Measurements from ENCODE around the gene SLC38A9. TPM values are rescaled to one million over a fixed set of nuclear protein-coding genes. Genes with fewer than 3 reads are reported as not detected.

The SLC38A9 gene
- total RNA-seq, 4 donors from 2014 or later: 15.0 to 48.6 (median 32.3) TPM

- Histone ChIP-seq H3K27ac (no peak overlapping the region), H3K4me3 (no peak overlapping the region), H3K36me3 (no peaks in the 10 kb centered on the region), H3K9me3 (no peaks in the 10 kb centered on the region), H3K27me3 (no peaks in the 10 kb centered on the region), H3K4me1 (no peaks in the 10 kb centered on the region)
- WGBS, 2 donors (ENCODE audit: low coverage in 1 of 2): 80 to 94% methylated on average over 9 of the region's 9 CpGs
- intact Hi-C loops (cut with DNase I; ENCODE audit: low total_unique reads) (no loop called here), in situ Hi-C loops (cut with MboI; ENCODE audit: low pct_ligation_motif_present in 1 of 4, low pct_unique_long_range_greater_than_20kb in 1 of 4, low sequenced_read_pairs in 3 of 4) (no loop called here)
- no peak for DNase-seq
- TF ChIP-seq POLR2A (IDR thresholded peaks at IDR 0.05) (no peak), EP300 (IDR thresholded peaks at IDR 0.05; ENCODE audit: low read depth) (no peak)
Measured at GRCh38 chr5:55583578-55583977, 128.5 kb downstream of the SLC38A9 start.

- Histone ChIP-seq H3K4me1 (peaks cover under 1 to 7% (median 4%) of the 10 kb centered on the region in 4 donors), H3K27ac (no peak overlapping the region), H3K9me3 (no peaks in the 10 kb centered on the region), H3K4me3 (no peak overlapping the region), H3K27me3 (no peaks in the 10 kb centered on the region), H3K36me3 (no peaks in the 10 kb centered on the region)
- DNase-seq: no peak
- WGBS, 2 donors (ENCODE audit: low coverage in 1 of 2): 45 to 59% methylated on average over 2 of the region's 2 CpGs
- in situ Hi-C loops (cut with MboI; ENCODE audit: low pct_ligation_motif_present in 1 of 4, low pct_unique_long_range_greater_than_20kb in 1 of 4, low sequenced_read_pairs in 3 of 4): no loop called here
- intact Hi-C loops (cut with DNase I; ENCODE audit: low total_unique reads): no loop called here
- no peak for TF ChIP-seq CTCF (IDR thresholded peaks at IDR 0.05)
- TF ChIP-seq EP300 (IDR thresholded peaks at IDR 0.05; ENCODE audit: low read depth): no peak
- TF ChIP-seq POLR2A (IDR thresholded peaks at IDR 0.05): no peak
- no peak for TF ChIP-seq POLR2AphosphoS5 (IDR thresholded peaks at IDR 0.05)
Measured at GRCh38 chr5:55582256-55582655, 129.9 kb downstream of the SLC38A9 start.

- no peaks in the 10 kb centered on the region for H3K36me3 ChIP-seq
- no peaks in the 10 kb centered on the region for H3K27me3 ChIP-seq
- 87 to 97% methylated on average over 3 to 6 of the region's 6 CpGs for WGBS, 2 donors (ENCODE audit: low coverage in 1 of 2)
- in situ Hi-C loops (cut with MboI; ENCODE audit: low pct_ligation_motif_present in 1 of 4, low pct_unique_long_range_greater_than_20kb in 1 of 4, low sequenced_read_pairs in 3 of 4) (no loop called here), intact Hi-C loops (cut with DNase I; ENCODE audit: low total_unique reads) (no loop called here)
- peaks cover 4 to 14% (median 9%) of the 10 kb centered on the region in 4 donors for H3K4me1 ChIP-seq
- no peak overlapping the region for H3K4me3 ChIP-seq
- TF ChIP-seq CTCF (IDR thresholded peaks at IDR 0.05) (no peak), POLR2A (IDR thresholded peaks at IDR 0.05) (no peak), POLR2AphosphoS5 (IDR thresholded peaks at IDR 0.05) (no peak), EP300 (IDR thresholded peaks at IDR 0.05; ENCODE audit: low read depth) (no peak)
- DNase-seq: no peak
- H3K27ac ChIP-seq: no peak overlapping the region
- no peaks in the 10 kb centered on the region for H3K9me3 ChIP-seq
Measured at GRCh38 chr5:55580042-55580441, 132.1 kb downstream of the SLC38A9 start.

- no peaks in the 10 kb centered on the region for H3K9me3 ChIP-seq
- peaks cover 4 to 14% (median 9%) of the 10 kb centered on the region in 4 donors for H3K4me1 ChIP-seq
- no peak overlapping the region for H3K27ac ChIP-seq
- DNase-seq: no peak
- intact Hi-C loops (cut with DNase I; ENCODE audit: low total_unique reads) (no loop called here), in situ Hi-C loops (cut with MboI; ENCODE audit: low pct_ligation_motif_present in 1 of 4, low pct_unique_long_range_greater_than_20kb in 1 of 4, low sequenced_read_pairs in 3 of 4) (no loop called here)
- TF ChIP-seq POLR2AphosphoS5 (IDR thresholded peaks at IDR 0.05): no peak
- no peak for TF ChIP-seq EP300 (IDR thresholded peaks at IDR 0.05; ENCODE audit: low read depth)
- no peak for TF ChIP-seq CTCF (IDR thresholded peaks at IDR 0.05)
- TF ChIP-seq POLR2A (IDR thresholded peaks at IDR 0.05): no peak
- no peak overlapping the region for H3K4me3 ChIP-seq
- no peaks in the 10 kb centered on the region for H3K36me3 ChIP-seq
- H3K27me3 ChIP-seq: no peaks in the 10 kb centered on the region
Measured at GRCh38 chr5:55578771-55579170, 133.4 kb downstream of the SLC38A9 start.

All from transverse colon (tissue), 4 donors.